ENCODE results near the gene RHBDF2. TPM values are rescaled to one million over a fixed set of nuclear protein-coding genes. Genes with fewer than 3 reads are reported as not detected.

RHBDF2 gene
- total RNA-seq, 2 donors from 2014 or later: 30.4 to 43.1 TPM

DNA sequence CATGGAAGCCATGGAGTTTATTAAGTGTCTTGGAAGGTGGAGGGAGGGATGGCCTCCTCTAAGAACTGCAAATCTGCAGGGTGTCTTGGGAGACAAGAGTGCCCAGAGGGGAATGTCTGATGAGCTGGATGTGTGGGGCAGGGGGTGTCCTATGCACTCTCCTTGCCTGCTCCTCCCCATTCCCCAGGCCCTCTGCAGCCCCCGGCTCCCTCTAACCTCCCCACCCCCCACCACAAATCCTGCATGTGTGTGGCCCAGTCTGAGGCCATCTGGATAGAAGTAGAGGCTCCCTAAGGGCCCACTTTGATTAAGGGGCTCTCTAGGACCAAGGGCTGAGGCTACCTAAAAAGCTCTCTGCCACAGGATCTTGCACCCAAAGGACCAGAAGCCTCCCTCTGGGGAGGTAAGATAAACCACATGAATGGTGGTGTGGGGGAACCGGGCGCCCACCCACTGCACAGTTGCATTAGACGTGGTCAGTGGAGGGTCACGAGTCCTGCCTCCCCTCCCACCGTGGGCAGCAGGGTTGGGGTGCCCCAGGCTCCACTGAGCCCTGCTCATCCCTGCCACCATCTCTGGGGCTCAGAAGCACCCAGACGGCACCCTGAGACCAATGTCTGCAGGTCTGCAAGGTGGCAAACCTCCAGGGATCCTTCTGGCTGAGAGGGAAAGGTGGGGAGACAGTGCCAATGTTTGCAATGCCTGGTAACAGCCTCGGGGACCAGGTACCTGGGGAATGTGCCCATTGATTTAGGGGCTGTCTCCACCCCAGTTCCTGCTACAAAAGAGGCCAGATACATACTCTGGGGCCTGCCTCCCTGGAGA is 33.2 kb downstream of the RHBDF2 start:
- ATAC-seq: no peak
- Mint-ChIP-seq H3K9me3 (no peaks in the 10 kb centered on the region), H3K27ac (no peak overlapping the region), H3K36me3 (peaks cover 0 to 5% of the 10 kb centered on the region in 2 donors)
- DNase-seq (ENCODE audit: low spot score in 2 of 2): no peak

- Mint-ChIP-seq H3K36me3 (peaks cover 0 to 5% of the 10 kb centered on the region in 2 donors), H3K9me3 (no peaks in the 10 kb centered on the region), H3K27ac (peak within 1 kb of the TSS in 1 of 2 donors; percentile 29)
- DNase-seq (ENCODE audit: low spot score in 2 of 2) (no peak), ATAC-seq (no peak)
These were observed 33.9 kb downstream of the RHBDF2 start, which contains the start of gene AANAT for GRCh38 chr17:76467366-76467765. AANAT (plus strand) TSS chr17:76467603; CDS start chr17:76468747, 1,144 bp downstream.

- no peak for DNase-seq (ENCODE audit: low spot score in 2 of 2)
- Mint-ChIP-seq H3K36me3 (peaks cover 0 to 5% of the 10 kb centered on the region in 2 donors), H3K9me3 (no peaks in the 10 kb centered on the region), H3K27ac (peak overlapping the region in 1 of 2 donors; percentile 29)
- ATAC-seq: no peak
These were observed 34.5 kb downstream of the RHBDF2 start for GRCh38 chr17:76466775-76467130.

DNA sequence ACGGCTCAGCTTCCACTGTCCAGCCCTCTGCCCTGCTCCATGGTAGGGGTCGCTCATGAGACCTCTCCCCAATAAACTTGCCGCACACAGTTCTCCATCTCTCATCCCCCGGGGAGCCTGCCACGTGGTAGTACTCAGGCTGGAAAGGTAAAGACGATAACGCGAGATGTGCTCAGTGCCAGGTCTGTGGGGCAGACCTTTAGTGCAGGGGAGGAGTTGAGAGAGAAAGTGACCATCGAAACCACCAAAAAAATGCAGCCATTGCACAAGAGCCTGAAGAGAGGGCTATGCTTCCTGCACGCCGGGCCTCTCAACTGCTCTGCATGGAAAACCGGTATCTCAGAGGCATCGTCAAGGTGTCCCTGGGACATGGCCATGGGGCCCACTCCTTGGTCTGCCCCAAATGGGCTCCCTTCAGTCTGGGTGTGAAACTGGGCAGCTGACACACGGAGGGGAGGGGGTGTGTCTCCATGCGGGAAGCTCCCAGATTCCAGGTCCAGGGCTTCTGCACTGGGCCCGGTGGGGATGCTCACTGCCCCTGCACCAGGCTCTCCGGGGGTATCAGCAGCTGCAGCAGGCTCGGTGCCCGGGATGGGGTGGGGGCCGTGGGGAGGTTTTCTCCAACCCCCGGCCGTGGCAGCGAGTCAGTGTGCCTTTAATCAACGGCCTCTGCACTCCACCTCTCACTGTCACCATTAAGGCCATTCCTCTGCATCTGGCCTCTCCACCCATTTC is 38.5 kb downstream of the RHBDF2 start:
- Mint-ChIP-seq H3K27ac (no peak overlapping the region), H3K9me3 (no peaks in the 10 kb centered on the region), H3K36me3 (no peaks in the 10 kb centered on the region)
- ATAC-seq: no peak
- DNase-seq (ENCODE audit: low spot score in 2 of 2): no peak

- no peak for DNase-seq (ENCODE audit: low spot score in 2 of 2)
- no peak for ATAC-seq
- no peaks in the 10 kb centered on the region for H3K36me3 Mint-ChIP-seq
- H3K9me3 Mint-ChIP-seq: no peaks in the 10 kb centered on the region
- no peak overlapping the region for H3K27ac Mint-ChIP-seq
These were observed 39.3 kb downstream of the RHBDF2 start for GRCh38 chr17:76461765-76462555.

GRCh38 chr17:76459674-76460073 is 41.5 kb downstream of the RHBDF2 start:
- Mint-ChIP-seq H3K9me3 (no peaks in the 10 kb centered on the region), H3K36me3 (no peaks in the 10 kb centered on the region), H3K27ac (no peak overlapping the region)
- no peak for ATAC-seq
- no peak for DNase-seq (ENCODE audit: low spot score in 2 of 2)

GRCh38 chr17:76458580-76459490 is 42.4 kb downstream of the RHBDF2 start:
- H3K9me3 Mint-ChIP-seq: no peaks in the 10 kb centered on the region
- no peak overlapping the region for H3K27ac Mint-ChIP-seq
- ATAC-seq: peak in 1 of 2 donors; percentile 37
- H3K36me3 Mint-ChIP-seq: no peaks in the 10 kb centered on the region
- no peak for DNase-seq (ENCODE audit: low spot score in 2 of 2)

GRCh38 chr17:76453431-76453743 is 47.8 kb downstream of the RHBDF2 start:
- Mint-ChIP-seq H3K36me3 (peaks cover 0 to 4% of the 10 kb centered on the region in 2 donors), H3K9me3 (no peaks in the 10 kb centered on the region), H3K27ac (peak overlapping the region; percentile 73 to 94)
- ATAC-seq (no peak), DNase-seq (ENCODE audit: low spot score in 2 of 2) (no peak)

- peak; percentile 89 to 96 for DNase-seq (ENCODE audit: low spot score in 2 of 2)
- ATAC-seq: peak; percentile 95 to 96
- no peaks in the 10 kb centered on the region for H3K9me3 Mint-ChIP-seq
- peak within 1 kb of the TSS; percentile 73 to 94 for H3K27ac Mint-ChIP-seq
- peaks cover 0 to 4% of the 10 kb centered on the region in 2 donors for H3K36me3 Mint-ChIP-seq
These were observed 48.4 kb downstream of the RHBDF2 start, which contains the start of gene UBE2O for GRCh38 chr17:76452660-76453430. UBE2O (minus strand) TSS chr17:76453152; CDS start chr17:76453141, 11 bp downstream.

DNA sequence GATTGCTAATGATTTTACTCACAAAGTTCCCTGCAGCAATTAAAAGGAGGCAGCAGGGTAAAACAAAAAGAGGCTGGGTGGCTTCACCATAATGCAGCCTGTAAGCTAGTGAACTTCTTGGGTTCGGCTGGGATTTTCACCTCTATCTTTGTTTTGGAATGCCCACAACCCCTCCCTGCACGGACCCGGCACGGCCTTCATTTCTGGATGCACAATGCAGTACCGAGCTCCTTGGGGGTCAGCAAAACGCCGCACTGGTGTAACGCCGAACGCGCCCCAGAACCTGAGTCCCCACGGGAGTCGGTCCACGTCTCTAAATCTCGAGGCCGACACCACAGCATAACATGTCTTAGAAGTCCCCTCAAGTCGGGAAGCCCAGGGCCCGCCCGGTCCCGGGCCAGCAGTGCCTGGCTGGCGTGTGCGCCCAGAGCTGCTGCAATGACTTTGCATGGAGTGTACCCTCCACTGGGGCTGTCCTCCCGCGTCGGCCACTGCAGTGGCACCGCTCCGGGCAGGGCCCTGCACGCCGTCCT is 49.0 kb downstream of the RHBDF2 start:
- DNase-seq (ENCODE audit: low spot score in 2 of 2): no peak
- H3K27ac Mint-ChIP-seq: peak overlapping the region in 1 of 2 donors; percentile 64
- no peaks in the 10 kb centered on the region for H3K9me3 Mint-ChIP-seq

GRCh38 chr17:76451506-76451905 is 49.7 kb downstream of the RHBDF2 start:
- DNase-seq (ENCODE audit: low spot score in 2 of 2): peak in 1 of 2 donors; percentile 16
- ATAC-seq: no peak
- Mint-ChIP-seq H3K27ac (peak overlapping the region; percentile 53 to 64), H3K36me3 (peaks cover 0 to 4% of the 10 kb centered on the region in 2 donors), H3K9me3 (no peaks in the 10 kb centered on the region)

More for the DNA sequence above, 49.0 kb downstream of the RHBDF2 start:
- ATAC-seq: peak; percentile 19 to 48
- H3K36me3 Mint-ChIP-seq: peaks cover 0 to 4% of the 10 kb centered on the region in 2 donors

- H3K36me3 Mint-ChIP-seq: peaks cover 0 to 4% of the 10 kb centered on the region in 2 donors
- ATAC-seq (no peak), DNase-seq (ENCODE audit: low spot score in 2 of 2) (no peak)
- H3K27ac Mint-ChIP-seq: no peak overlapping the region
- no peaks in the 10 kb centered on the region for H3K9me3 Mint-ChIP-seq
These were observed 52.1 kb downstream of the RHBDF2 start for GRCh38 chr17:76449126-76449525.

- peaks cover 4 to 6% of the 10 kb centered on the region in 2 donors for H3K36me3 Mint-ChIP-seq
- H3K27ac Mint-ChIP-seq: peak overlapping the region in 1 of 2 donors; percentile 59
- DNase-seq (ENCODE audit: low spot score in 2 of 2): peak in 1 of 2 donors; percentile 50
- peak; percentile 56 to 74 for ATAC-seq
- no peaks in the 10 kb centered on the region for H3K9me3 Mint-ChIP-seq
These were observed 53.1 kb downstream of the RHBDF2 start for GRCh38 chr17:76447931-76448652.

GRCh38 chr17:76446449-76447231 is 54.6 kb downstream of the RHBDF2 start:
- DNase-seq (ENCODE audit: low spot score in 2 of 2) (peak in 1 of 2 donors; percentile 13), ATAC-seq (peak; percentile 74 to 77)
- H3K9me3 Mint-ChIP-seq: no peaks in the 10 kb centered on the region
- peaks cover 0 to 6% of the 10 kb centered on the region in 2 donors for H3K36me3 Mint-ChIP-seq
- H3K27ac Mint-ChIP-seq: peak overlapping the region; percentile 10 to 59

All from activated naive CD4-positive, alpha-beta T cell treated with anti-CD3 and anti-CD28 coated beads, Interleukin-2, amount 50 U/mL, for 72 hours (primary cell).